ENCODE measurements around the gene TMBIM1.

TMBIM1 gene

DNA sequence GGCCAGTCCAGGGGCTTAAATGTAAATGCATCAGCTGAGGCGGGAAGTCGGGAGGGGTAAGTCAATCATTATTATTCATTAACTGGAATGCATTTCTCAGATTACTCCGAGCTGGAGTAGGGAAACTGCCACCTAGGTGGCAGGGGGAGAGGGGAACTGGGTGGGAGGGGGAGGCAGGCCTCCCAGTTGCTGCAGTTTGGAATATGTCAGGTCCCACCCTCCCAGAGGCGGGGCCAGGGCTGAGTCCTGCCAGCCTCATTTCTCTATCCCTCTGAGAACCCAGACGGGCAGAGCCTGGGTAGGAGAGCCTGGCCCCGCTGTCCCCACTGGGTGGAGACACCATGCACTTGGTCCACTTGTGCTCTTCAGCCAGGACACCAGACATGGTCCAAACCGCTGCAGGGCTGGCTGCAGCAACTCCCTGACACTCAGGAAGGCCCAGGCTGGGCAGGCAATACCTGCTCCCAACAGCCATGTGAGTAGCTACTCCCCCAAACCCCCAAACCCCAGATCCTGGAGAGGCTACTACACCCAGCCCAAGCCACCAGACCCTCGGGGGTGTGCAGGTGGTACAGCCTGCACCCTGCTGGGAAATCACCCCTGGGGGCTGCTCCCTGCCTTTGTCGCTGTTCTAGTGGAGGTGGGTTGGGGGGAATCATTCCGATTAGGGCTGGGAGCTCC, 31.4 kb downstream of the TMBIM1 start, which contains the start of gene GPBAR1 (continued):
- TF ChIP-seq ATF2 (tag by site-specific recombination; IDR thresholded peaks at IDR 0.05; ENCODE audit: low read depth) (no peak), ZNF449 (tag by site-specific recombination; IDR thresholded peaks at IDR 0.05) (no peak), YY1 (tag by site-specific recombination; IDR thresholded peaks at IDR 0.05) (no peak)
- TF ChIP-seq, protein P1, sequence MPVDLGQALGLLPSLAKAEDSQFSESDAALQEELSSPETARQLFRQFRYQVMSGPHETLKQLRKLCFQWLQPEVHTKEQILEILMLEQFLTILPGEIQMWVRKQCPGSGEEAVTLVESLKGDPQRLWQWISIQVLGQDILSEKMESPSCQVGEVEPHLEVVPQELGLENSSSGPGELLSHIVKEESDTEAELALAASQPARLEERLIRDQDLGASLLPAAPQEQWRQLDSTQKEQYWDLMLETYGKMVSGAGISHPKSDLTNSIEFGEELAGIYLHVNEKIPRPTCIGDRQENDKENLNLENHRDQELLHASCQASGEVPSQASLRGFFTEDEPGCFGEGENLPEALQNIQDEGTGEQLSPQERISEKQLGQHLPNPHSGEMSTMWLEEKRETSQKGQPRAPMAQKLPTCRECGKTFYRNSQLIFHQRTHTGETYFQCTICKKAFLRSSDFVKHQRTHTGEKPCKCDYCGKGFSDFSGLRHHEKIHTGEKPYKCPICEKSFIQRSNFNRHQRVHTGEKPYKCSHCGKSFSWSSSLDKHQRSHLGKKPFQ (tag by site-specific recombination; IDR thresholded peaks at IDR 0.05): no peak

DNA sequence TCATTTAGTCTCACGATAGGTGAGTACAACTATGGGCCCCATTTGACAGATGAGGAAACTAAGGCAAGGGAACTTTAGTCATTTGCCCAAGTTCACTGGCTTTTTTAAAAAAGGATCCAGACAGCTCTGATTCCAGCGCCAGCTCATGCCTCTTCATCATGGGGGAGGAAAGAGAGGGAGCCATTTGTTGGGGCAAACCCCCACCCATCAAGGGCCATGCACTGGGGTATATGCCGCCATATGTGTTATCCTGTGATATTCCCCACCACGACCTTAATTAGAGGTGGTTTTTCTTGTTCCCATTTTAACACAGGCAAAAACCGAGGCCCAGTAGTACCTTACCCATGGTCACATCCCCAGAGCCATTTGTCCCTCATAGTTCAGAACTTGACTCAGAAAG, 32.1 kb downstream of the TMBIM1 start:
- Histone ChIP-seq H3K9me3 (ENCODE audit: control insufficient read depth, insufficient read depth, low read depth, low read length) (no peaks in the 10 kb centered on the region), H3K27ac (ENCODE audit: extremely low read depth, low read depth, low read length) (no peak overlapping the region), H3K4me1 (ENCODE audit: control insufficient read depth, insufficient read depth, low read length) (no peaks in the 10 kb centered on the region; the same call in 1 of the 2 replicates), H3K4me3 (ENCODE audit: low read depth, low read length) (no peak overlapping the region), H3K36me3 (ENCODE audit: control insufficient read depth in 2 of 2, insufficient read depth in 1 of 2, low read length in 2 of 2) (peaks cover 6 to 45% of the 10 kb centered on the region in 2 experiments)
- ChIA-PET POLR2A (interaction anchor here (2.8 kb wide), 1 partner anchor 10 kb away, joined by 9 read pairs; the partner anchor contains the start of genes AAMP and PNKD), CTCF (interaction anchor here (1.8 kb wide), 1 partner anchor 74 kb away, joined by 10 read pairs; no protein-coding TSS in a partner anchor)
- TF ChIP-seq, protein P2, sequence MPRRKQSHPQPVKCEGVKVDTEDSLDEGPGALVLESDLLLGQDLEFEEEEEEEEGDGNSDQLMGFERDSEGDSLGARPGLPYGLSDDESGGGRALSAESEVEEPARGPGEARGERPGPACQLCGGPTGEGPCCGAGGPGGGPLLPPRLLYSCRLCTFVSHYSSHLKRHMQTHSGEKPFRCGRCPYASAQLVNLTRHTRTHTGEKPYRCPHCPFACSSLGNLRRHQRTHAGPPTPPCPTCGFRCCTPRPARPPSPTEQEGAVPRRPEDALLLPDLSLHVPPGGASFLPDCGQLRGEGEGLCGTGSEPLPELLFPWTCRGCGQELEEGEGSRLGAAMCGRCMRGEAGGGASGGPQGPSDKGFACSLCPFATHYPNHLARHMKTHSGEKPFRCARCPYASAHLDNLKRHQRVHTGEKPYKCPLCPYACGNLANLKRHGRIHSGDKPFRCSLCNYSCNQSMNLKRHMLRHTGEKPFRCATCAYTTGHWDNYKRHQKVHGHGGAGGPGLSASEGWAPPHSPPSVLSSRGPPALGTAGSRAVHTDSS (tag by site-specific recombination; IDR thresholded peaks at IDR 0.05): no peak
- TF ChIP-seq ZNF23 (tag by site-specific recombination; IDR thresholded peaks at IDR 0.05; ENCODE audit: borderline replicate concordance) (no peak), ZNF639 (tag by site-specific recombination; IDR thresholded peaks at IDR 0.05) (no peak)

GRCh38 chr2:218259099-218259961, 33.0 kb downstream of the TMBIM1 start:
- Histone ChIP-seq H3K36me3 (ENCODE audit: control insufficient read depth in 2 of 2, insufficient read depth in 1 of 2, low read length in 2 of 2) (peaks cover 14 to 45% of the 10 kb centered on the region in 2 experiments), H3K27ac (ENCODE audit: extremely low read depth, low read depth, low read length) (no peak overlapping the region), H3K4me1 (ENCODE audit: control insufficient read depth, insufficient read depth, low read length) (no peaks in the 10 kb centered on the region; the same call in 1 of the 2 replicates), H3K4me3 (ENCODE audit: low read depth, low read length) (no peak overlapping the region), H3K9me3 (ENCODE audit: control insufficient read depth, insufficient read depth, low read depth, low read length) (no peaks in the 10 kb centered on the region)
- ChIA-PET POLR2A (interaction anchor here (1.5 to 2.8 kb wide), 2 partner anchors 11 kb away, joined by 6 to 9 read pairs; partner anchors contain the start of genes AAMP and PNKD), CTCF (interaction anchor here (1.2 to 1.8 kb wide), 4 partner anchors 11 to 73 kb away, joined by 3 to 10 read pairs (median 4); partner anchors contain the start of genes AAMP and PNKD)
- TF ChIP-seq YY2 (tag by site-specific recombination; IDR thresholded peaks at IDR 0.05) (no peak), ZBTB17 (tag by site-specific recombination; IDR thresholded peaks at IDR 0.05) (no peak), SP3 (tag by site-specific recombination; IDR thresholded peaks at IDR 0.05) (no peak), ZNF654 (tag by site-specific recombination; IDR thresholded peaks at IDR 0.05; ENCODE audit: low read depth) (no peak), ZNF132 (tag by site-specific recombination; IDR thresholded peaks at IDR 0.05; ENCODE audit: borderline replicate concordance) (no peak), KLF1 (tag by site-specific recombination; IDR thresholded peaks at IDR 0.05) (no peak), ZNF555 (tag by site-specific recombination; conservative IDR thresholded peaks at IDR 0.05) (no peak), ZNF114 (tag by site-specific recombination; IDR thresholded peaks at IDR 0.05) (no peak), SCRT2 (tag by site-specific recombination; IDR thresholded peaks at IDR 0.05) (no peak), ZBTB48 (tag by site-specific recombination; IDR thresholded peaks at IDR 0.05) (no peak), ZNF174 (tag by site-specific recombination; IDR thresholded peaks at IDR 0.05) (no peak)
- TF ChIP-seq, protein P3, sequence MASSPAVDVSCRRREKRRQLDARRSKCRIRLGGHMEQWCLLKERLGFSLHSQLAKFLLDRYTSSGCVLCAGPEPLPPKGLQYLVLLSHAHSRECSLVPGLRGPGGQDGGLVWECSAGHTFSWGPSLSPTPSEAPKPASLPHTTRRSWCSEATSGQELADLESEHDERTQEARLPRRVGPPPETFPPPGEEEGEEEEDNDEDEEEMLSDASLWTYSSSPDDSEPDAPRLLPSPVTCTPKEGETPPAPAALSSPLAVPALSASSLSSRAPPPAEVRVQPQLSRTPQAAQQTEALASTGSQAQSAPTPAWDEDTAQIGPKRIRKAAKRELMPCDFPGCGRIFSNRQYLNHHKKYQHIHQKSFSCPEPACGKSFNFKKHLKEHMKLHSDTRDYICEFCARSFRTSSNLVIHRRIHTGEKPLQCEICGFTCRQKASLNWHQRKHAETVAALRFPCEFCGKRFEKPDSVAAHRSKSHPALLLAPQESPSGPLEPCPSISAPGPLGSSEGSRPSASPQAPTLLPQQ (tag by site-specific recombination; IDR thresholded peaks at IDR 0.05): no peak
